ENCODE data around the gene MIOX.

The MIOX gene

GRCh38 chr22:50526108-50526833 lies 39.6 kb downstream of the MIOX start:
- peaks cover 42% of the 10 kb centered on the region for H3K27me3 ChIP-seq (ENCODE audit: control insufficient read depth, insufficient read depth, low read length)
- H3K9me3 ChIP-seq (ENCODE audit: control insufficient read depth, insufficient read depth, low read length) = no peaks in the 10 kb centered on the region
- peak overlapping the region; percentile 76 for H3K4me3 ChIP-seq (ENCODE audit: low read depth, low read length)
- peak overlapping the region; percentile 37 for H3K9ac ChIP-seq (ENCODE audit: low read depth, low read length)
- peaks cover 16% of the 10 kb centered on the region for H3K36me3 ChIP-seq (ENCODE audit: control insufficient read depth, insufficient read depth, low read length)
- no peaks in the 10 kb centered on the region for H3K4me1 ChIP-seq (ENCODE audit: control insufficient read depth, insufficient read depth, low read length)

GRCh38 chr22:50526834-50527801 lies 40.5 kb downstream of the MIOX start:
- H3K9me3 ChIP-seq (ENCODE audit: control insufficient read depth, insufficient read depth, low read length) = no peaks in the 10 kb centered on the region
- peaks cover 10% of the 10 kb centered on the region for H3K36me3 ChIP-seq (ENCODE audit: control insufficient read depth, insufficient read depth, low read length)
- H3K4me3 ChIP-seq (ENCODE audit: low read depth, low read length) = peak overlapping the region; percentile 76
- H3K27me3 ChIP-seq (ENCODE audit: control insufficient read depth, insufficient read depth, low read length) = peaks cover 46% of the 10 kb centered on the region
- no peaks in the 10 kb centered on the region for H3K4me1 ChIP-seq (ENCODE audit: control insufficient read depth, insufficient read depth, low read length)
- H3K9ac ChIP-seq (ENCODE audit: low read depth, low read length) = no peak overlapping the region

GRCh38 chr22:50527921-50528681 lies 41.4 kb downstream of the MIOX start:
- Histone ChIP-seq H3K4me1 (ENCODE audit: control insufficient read depth, insufficient read depth, low read length) (no peaks in the 10 kb centered on the region), H3K9ac (ENCODE audit: low read depth, low read length) (no peak overlapping the region), H3K4me3 (ENCODE audit: low read depth, low read length) (no peak overlapping the region), H3K36me3 (ENCODE audit: control insufficient read depth, insufficient read depth, low read length) (peaks cover 7% of the 10 kb centered on the region), H3K9me3 (ENCODE audit: control insufficient read depth, insufficient read depth, low read length) (no peaks in the 10 kb centered on the region), H3K27me3 (ENCODE audit: control insufficient read depth, insufficient read depth, low read length) (peaks cover 55% of the 10 kb centered on the region)

- no peak overlapping the region for H3K9ac ChIP-seq (ENCODE audit: low read depth, low read length)
- peaks cover 61% of the 10 kb centered on the region for H3K27me3 ChIP-seq (ENCODE audit: control insufficient read depth, insufficient read depth, low read length)
- peaks cover under 1% of the 10 kb centered on the region for H3K36me3 ChIP-seq (ENCODE audit: control insufficient read depth, insufficient read depth, low read length)
- no peaks in the 10 kb centered on the region for H3K4me1 ChIP-seq (ENCODE audit: control insufficient read depth, insufficient read depth, low read length)
- H3K4me3 ChIP-seq (ENCODE audit: low read depth, low read length) = no peak overlapping the region
- no peaks in the 10 kb centered on the region for H3K9me3 ChIP-seq (ENCODE audit: control insufficient read depth, insufficient read depth, low read length)
Measured at GRCh38 chr22:50528682-50529415, 42.2 kb downstream of the MIOX start.

GRCh38 chr22:50529416-50529896 lies 42.8 kb downstream of the MIOX start:
- H3K4me1 ChIP-seq (ENCODE audit: control insufficient read depth, insufficient read depth, low read length) = no peaks in the 10 kb centered on the region
- peaks cover 64% of the 10 kb centered on the region for H3K27me3 ChIP-seq (ENCODE audit: control insufficient read depth, insufficient read depth, low read length)
- no peak overlapping the region for H3K9ac ChIP-seq (ENCODE audit: low read depth, low read length)
- no peaks in the 10 kb centered on the region for H3K9me3 ChIP-seq (ENCODE audit: control insufficient read depth, insufficient read depth, low read length)
- H3K36me3 ChIP-seq (ENCODE audit: control insufficient read depth, insufficient read depth, low read length) = no peaks in the 10 kb centered on the region
- H3K4me3 ChIP-seq (ENCODE audit: low read depth, low read length) = peak overlapping the region; percentile 59

GRCh38 chr22:50529897-50530579 lies 43.4 kb downstream of the MIOX start, which contains the start of gene TYMP:
Gene TYMP (minus strand): TSS chr22:50530012. CDS start chr22:50529709, 303 bp downstream.
- H3K27me3 ChIP-seq (ENCODE audit: control insufficient read depth, insufficient read depth, low read length) = peaks cover 64% of the 10 kb centered on the region

GRCh38 chr22:50530580-50530876 lies 43.9 kb downstream of the MIOX start:
- no peaks in the 10 kb centered on the region for H3K36me3 ChIP-seq (ENCODE audit: control insufficient read depth, insufficient read depth, low read length)

More at GRCh38 chr22:50529897-50530579, 43.4 kb downstream of the MIOX start, which contains the start of gene TYMP:
- no peaks in the 10 kb centered on the region for H3K36me3 ChIP-seq (ENCODE audit: control insufficient read depth, insufficient read depth, low read length)
- no peaks in the 10 kb centered on the region for H3K9me3 ChIP-seq (ENCODE audit: control insufficient read depth, insufficient read depth, low read length)
- peak within 1 kb of the TSS; percentile 59 for H3K4me3 ChIP-seq (ENCODE audit: low read depth, low read length)
- no peak within 1 kb of the TSS for H3K9ac ChIP-seq (ENCODE audit: low read depth, low read length)
- H3K4me1 ChIP-seq (ENCODE audit: control insufficient read depth, insufficient read depth, low read length) = no peaks in the 10 kb centered on the region

GRCh38 chr22:50530877-50531545 lies 44.4 kb downstream of the MIOX start:
- H3K9ac ChIP-seq (ENCODE audit: low read depth, low read length) = no peak overlapping the region
- no peaks in the 10 kb centered on the region for H3K4me1 ChIP-seq (ENCODE audit: control insufficient read depth, insufficient read depth, low read length)
- no peaks in the 10 kb centered on the region for H3K9me3 ChIP-seq (ENCODE audit: control insufficient read depth, insufficient read depth, low read length)
- peaks cover 64% of the 10 kb centered on the region for H3K27me3 ChIP-seq (ENCODE audit: control insufficient read depth, insufficient read depth, low read length)
- peak overlapping the region; percentile 59 for H3K4me3 ChIP-seq (ENCODE audit: low read depth, low read length)
- no peaks in the 10 kb centered on the region for H3K36me3 ChIP-seq (ENCODE audit: control insufficient read depth, insufficient read depth, low read length)

More at GRCh38 chr22:50530580-50530876, 43.9 kb downstream of the MIOX start:
- no peak overlapping the region for H3K9ac ChIP-seq (ENCODE audit: low read depth, low read length)
- peak overlapping the region; percentile 59 for H3K4me3 ChIP-seq (ENCODE audit: low read depth, low read length)
- peaks cover 64% of the 10 kb centered on the region for H3K27me3 ChIP-seq (ENCODE audit: control insufficient read depth, insufficient read depth, low read length)
- no peaks in the 10 kb centered on the region for H3K4me1 ChIP-seq (ENCODE audit: control insufficient read depth, insufficient read depth, low read length)
- no peaks in the 10 kb centered on the region for H3K9me3 ChIP-seq (ENCODE audit: control insufficient read depth, insufficient read depth, low read length)

GRCh38 chr22:50531546-50531961 lies 44.9 kb downstream of the MIOX start:
- H3K4me1 ChIP-seq (ENCODE audit: control insufficient read depth, insufficient read depth, low read length) = no peaks in the 10 kb centered on the region
- H3K9me3 ChIP-seq (ENCODE audit: control insufficient read depth, insufficient read depth, low read length) = no peaks in the 10 kb centered on the region
- no peaks in the 10 kb centered on the region for H3K36me3 ChIP-seq (ENCODE audit: control insufficient read depth, insufficient read depth, low read length)
- H3K27me3 ChIP-seq (ENCODE audit: control insufficient read depth, insufficient read depth, low read length) = peaks cover 64% of the 10 kb centered on the region
- H3K4me3 ChIP-seq (ENCODE audit: low read depth, low read length) = peak overlapping the region; percentile 59
- H3K9ac ChIP-seq (ENCODE audit: low read depth, low read length) = no peak overlapping the region

- Histone ChIP-seq H3K27me3 (ENCODE audit: control insufficient read depth, insufficient read depth, low read length) (peaks cover 62% of the 10 kb centered on the region), H3K4me1 (ENCODE audit: control insufficient read depth, insufficient read depth, low read length) (no peaks in the 10 kb centered on the region), H3K36me3 (ENCODE audit: control insufficient read depth, insufficient read depth, low read length) (no peaks in the 10 kb centered on the region), H3K9ac (ENCODE audit: low read depth, low read length) (no peak overlapping the region), H3K4me3 (ENCODE audit: low read depth, low read length) (peak overlapping the region; percentile 59), H3K9me3 (ENCODE audit: control insufficient read depth, insufficient read depth, low read length) (no peaks in the 10 kb centered on the region)
Measured at GRCh38 chr22:50531962-50532674, 45.5 kb downstream of the MIOX start.

Data from iPS-15b (cell line).